ENCODE results near the gene NRXN3.

Gene NRXN3

GRCh38 chr14:78242086-78242485 is 71.9 kb downstream of the NRXN3 start:
- DNase-seq (ENCODE audit: low read depth in 3 of 3), result no peak

GRCh38 chr14:78243187-78243586 is 73.0 kb downstream of the NRXN3 start:
- no peak for DNase-seq (ENCODE audit: low read depth in 3 of 3)

GRCh38 chr14:78245238-78245637 is 75.1 kb downstream of the NRXN3 start:
- no peak for DNase-seq (ENCODE audit: low read depth in 3 of 3)

- no peak for DNase-seq (ENCODE audit: low read depth in 3 of 3)
These were observed 78.4 kb downstream of the NRXN3 start for GRCh38 chr14:78248501-78249090.

- no peak for DNase-seq (ENCODE audit: low read depth in 3 of 3)
These were observed 81.1 kb downstream of the NRXN3 start for GRCh38 chr14:78251308-78251707.

GRCh38 chr14:78253986-78254385 is 83.8 kb downstream of the NRXN3 start:
- no peak for DNase-seq (ENCODE audit: low read depth in 3 of 3)

- no peak for DNase-seq (ENCODE audit: low read depth in 3 of 3)
These were observed 84.8 kb downstream of the NRXN3 start for GRCh38 chr14:78254911-78255461.

GRCh38 chr14:78259831-78260230 is 89.7 kb downstream of the NRXN3 start:
- no peak for DNase-seq (ENCODE audit: low read depth in 3 of 3)

GRCh38 chr14:78278464-78279250 is 108.5 kb downstream of the NRXN3 start:
- DNase-seq (ENCODE audit: low read depth in 3 of 3), result no peak

GRCh38 chr14:78282437-78282836 is 112.3 kb downstream of the NRXN3 start:
- no peak for DNase-seq (ENCODE audit: low read depth in 3 of 3)

- no peak for DNase-seq (ENCODE audit: low read depth in 3 of 3)
These were observed 116.0 kb downstream of the NRXN3 start for GRCh38 chr14:78286210-78286609.

- DNase-seq (ENCODE audit: low read depth in 3 of 3), result no peak
These were observed 121.8 kb downstream of the NRXN3 start for GRCh38 chr14:78292003-78292402.

- no peak for DNase-seq (ENCODE audit: low read depth in 3 of 3)
These were observed 127.7 kb downstream of the NRXN3 start for GRCh38 chr14:78297858-78298257.

- DNase-seq (ENCODE audit: low read depth in 3 of 3), result no peak
These were observed 128.1 kb downstream of the NRXN3 start for GRCh38 chr14:78298298-78298697.

GRCh38 chr14:78302841-78303240 is 132.7 kb downstream of the NRXN3 start:
- no peak for DNase-seq (ENCODE audit: low read depth in 3 of 3)

- DNase-seq (ENCODE audit: low read depth in 3 of 3), result no peak
These were observed 137.5 kb downstream of the NRXN3 start for GRCh38 chr14:78307671-78308070.

GRCh38 chr14:78308079-78308478 is 137.9 kb downstream of the NRXN3 start:
- no peak for DNase-seq (ENCODE audit: low read depth in 3 of 3)

GRCh38 chr14:78310272-78310671 is 140.1 kb downstream of the NRXN3 start:
- no peak for DNase-seq (ENCODE audit: low read depth in 3 of 3)

- DNase-seq (ENCODE audit: low read depth in 3 of 3), result no peak
These were observed 143.3 kb downstream of the NRXN3 start for GRCh38 chr14:78313499-78313898.

GRCh38 chr14:78314484-78314883 is 144.3 kb downstream of the NRXN3 start:
- no peak for DNase-seq (ENCODE audit: low read depth in 3 of 3)

GRCh38 chr14:78316052-78316451 is 145.9 kb downstream of the NRXN3 start:
- DNase-seq (ENCODE audit: low read depth in 3 of 3), result no peak

- DNase-seq (ENCODE audit: low read depth in 3 of 3), result no peak
These were observed 146.6 kb downstream of the NRXN3 start for GRCh38 chr14:78316786-78317185.

GRCh38 chr14:78319406-78319805 is 149.2 kb downstream of the NRXN3 start:
- DNase-seq (ENCODE audit: low read depth in 3 of 3), result no peak
